HG02870 (cell line): Measurements from ENCODE around the gene CEP78.
"Not testable (repeated sequence)": the region's sequence is repeated elsewhere in the genome, so short reads cannot be mapped to it uniquely, and the experiment has no call there.

ENCODE experiments used
- ATAC-seq: cut with Tn5 transposase; IDR thresholded peaks from one replicate; pipeline ENCODE4 v1.9.1; 2021; ENCODE audit warnings: mild to moderate bottlenecking, moderate library complexity; ENCODE audit not compliant: unreplicated experiment

The CEP78 gene

DNA sequence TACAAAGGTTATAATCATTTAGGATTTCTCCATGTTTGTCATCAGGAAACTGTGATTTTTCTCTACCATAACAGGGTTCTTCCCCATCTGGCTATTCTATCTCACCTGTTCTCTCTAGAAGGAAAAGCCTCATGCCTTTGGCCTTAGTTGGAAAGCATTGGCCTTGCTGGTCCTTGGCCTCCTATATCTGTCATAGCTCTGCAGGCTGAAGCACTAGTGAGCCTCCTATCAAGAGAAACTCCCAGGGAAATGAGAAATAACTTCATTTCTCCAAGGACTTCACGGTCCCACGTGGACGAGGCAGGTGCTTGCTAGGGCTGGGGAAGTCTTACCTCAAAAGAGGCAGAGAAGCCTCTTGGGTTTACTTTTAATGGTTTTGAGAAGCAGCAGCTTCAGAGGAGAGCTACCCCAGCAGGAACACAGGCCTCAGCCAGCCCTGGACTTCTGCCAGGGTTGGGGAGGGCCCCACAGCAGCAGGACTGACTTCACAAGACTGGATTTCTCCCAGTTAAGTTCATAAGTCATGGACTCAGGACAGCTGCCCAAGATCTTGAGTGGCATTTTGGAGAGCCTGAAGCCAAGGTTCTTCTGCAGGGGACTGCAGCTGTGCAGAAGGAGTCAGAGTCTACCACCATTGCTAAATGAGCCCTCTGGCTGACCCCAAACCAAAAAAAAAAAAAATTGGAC lies 45.2 kb downstream of the CEP78 start:
- ATAC-seq = no peak

DNA sequence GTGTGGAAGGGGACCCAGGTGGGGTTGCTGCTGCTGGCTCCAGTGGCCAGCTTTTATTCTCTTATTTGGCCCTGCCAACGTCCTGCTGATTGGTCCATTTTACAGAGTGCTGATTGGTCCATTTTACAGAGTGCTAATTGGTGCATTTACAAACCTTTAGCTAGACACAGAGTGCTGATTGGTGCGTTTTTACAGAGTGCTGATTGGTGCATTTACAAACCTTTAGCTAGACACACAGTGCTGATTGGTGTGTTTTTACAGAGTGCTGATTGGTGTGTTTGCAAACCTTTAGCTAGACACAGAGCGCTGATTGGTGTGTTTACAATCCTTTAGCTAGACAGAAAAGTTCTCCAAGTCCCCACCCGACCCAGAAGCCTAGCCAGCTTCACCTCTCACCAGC lies 48.3 kb downstream of the CEP78 start:
- not testable (repeated sequence) for ATAC-seq

DNA sequence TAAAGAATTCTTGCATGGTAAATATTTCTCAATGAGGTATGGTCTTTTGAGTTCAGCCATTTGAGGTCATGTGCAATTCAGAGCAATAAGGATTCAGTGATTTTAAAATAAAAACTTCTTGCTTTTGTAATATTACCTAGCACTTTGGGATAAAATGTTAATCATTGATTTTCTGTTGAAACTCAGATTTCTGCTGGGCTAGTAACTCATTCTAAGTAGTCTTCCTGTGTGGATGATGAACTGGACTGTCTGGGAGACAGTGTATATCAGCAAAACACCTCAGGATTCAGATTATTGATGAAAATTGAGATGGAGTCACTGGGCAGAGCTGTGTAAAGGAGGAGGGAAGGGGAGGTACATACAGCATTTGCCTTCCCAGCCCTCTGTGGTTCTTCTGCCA lies 50.2 kb downstream of the CEP78 start:
- ATAC-seq = no peak

DNA sequence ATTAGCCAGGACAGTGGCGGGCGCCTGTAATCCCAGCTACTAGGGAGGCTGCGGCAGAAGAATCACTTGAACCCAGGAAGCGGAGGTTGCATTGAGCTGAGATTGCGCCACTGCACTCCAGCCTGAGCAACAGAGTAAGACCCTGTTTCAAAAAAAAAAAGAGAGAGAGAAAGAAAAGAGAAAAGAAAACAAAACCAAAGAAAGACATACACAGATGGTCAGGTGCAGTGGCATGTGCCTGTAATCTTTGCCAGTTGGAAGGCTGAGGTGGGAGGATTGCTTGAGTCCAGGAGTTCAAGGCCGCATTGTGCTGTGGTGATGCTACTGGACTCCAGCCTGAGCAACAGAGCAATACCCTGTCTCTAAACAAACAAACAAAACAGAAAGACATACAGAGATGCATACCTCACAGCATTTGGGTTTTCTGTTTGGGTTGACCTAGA lies 51.1 kb downstream of the CEP78 start:
- no peak for ATAC-seq

DNA sequence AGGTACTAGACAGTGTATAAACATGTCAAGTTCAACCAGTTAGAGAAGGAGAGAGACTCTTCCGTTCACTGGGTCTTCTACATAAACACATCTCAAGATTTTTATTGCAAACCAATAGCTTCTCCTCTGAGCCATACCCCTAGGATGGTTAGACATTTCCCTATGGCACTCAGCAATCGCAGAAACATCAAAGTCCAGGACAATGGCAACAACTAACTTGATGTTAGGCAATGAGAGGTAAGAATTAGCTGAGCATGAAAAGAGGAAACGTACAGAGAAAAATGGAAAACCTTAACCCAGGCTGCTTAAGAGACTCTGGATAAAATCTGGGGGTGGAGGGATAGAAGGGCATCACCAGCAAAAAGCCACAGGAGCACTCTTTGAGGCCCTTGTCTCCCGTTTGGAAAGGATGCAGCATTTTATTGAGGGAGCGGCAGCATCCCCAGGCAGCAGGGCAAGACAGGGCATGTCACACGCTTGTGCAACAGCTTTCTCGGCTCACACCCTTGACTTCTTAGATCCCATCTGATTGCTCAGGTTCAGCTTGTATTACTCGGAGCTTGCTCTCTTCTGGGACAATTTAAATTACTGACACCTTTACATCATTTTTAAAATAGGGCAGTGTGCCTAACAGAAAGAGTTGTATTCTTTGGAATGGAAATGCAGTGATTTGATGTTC lies 52.5 kb downstream of the CEP78 start:
- no peak for ATAC-seq

DNA sequence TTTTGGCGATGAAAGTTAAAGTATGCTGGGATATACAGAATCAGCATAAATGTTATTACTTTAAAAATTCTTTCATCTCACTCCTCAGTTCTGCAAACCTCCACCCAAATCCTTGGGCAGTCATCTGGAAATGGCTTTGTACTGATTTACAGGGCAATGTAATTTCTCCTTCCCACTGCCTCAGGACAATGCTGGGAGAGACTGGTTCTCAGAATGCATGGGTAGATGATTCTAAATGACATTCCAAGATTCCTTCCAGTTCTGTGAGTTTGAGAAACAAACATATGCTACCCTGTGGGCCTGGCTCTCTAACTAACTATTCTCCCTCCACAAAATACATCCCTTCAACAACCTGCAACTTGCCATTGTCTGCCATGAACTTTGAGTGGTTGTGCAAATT lies 53.6 kb downstream of the CEP78 start:
- ATAC-seq = no peak

DNA sequence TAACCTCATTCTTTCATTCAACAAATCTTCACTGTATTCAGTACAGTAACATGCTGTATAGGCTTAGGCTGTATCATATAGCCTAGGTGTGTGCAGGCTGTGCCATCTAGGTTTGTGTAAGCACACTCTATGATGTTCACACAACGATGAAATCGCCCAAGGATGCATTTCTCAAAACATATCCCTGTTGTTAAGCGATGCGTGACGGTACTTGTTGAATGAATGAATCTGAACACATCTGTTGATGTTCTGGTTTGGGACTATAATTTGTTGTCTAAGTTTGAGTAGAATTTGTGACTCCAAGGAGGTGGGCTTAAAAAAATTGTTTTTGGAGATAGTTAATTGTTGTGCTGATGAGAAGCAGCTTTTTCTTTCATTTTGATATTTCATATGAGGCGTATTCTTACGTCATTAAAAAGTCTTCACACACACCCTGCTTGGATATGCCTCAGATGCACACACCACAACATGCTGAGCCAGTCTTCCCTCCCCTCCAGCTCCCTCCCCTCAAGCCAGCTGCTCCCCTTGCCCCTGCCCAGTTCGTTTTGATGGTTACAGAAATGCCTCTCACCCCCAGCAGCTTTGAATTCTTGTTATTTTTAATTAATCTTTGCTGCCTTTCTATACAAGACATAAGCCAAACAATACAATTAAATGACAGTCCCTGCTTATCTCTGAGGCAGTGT lies 55.5 kb downstream of the CEP78 start:
- no peak for ATAC-seq

DNA sequence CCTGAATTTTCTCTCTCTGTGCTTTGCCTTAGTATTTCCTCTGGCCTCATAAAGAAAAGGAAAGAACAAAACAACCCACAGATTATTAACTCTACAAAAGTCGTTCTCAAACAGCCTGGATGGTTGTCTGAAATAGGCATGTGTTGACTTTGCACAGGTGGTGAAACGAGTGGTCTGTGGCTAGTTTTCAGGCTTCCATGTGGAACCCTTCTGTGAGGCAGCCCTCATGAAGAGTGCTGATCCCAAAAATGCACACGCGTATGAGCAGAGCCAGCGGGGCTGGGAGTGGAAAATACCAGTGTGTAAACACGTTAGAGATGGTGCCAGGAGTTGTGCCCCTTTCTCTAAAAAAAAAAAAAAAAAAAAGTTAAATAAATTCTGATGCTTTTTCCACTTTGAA lies 56.2 kb downstream of the CEP78 start:
- ATAC-seq = no peak

DNA sequence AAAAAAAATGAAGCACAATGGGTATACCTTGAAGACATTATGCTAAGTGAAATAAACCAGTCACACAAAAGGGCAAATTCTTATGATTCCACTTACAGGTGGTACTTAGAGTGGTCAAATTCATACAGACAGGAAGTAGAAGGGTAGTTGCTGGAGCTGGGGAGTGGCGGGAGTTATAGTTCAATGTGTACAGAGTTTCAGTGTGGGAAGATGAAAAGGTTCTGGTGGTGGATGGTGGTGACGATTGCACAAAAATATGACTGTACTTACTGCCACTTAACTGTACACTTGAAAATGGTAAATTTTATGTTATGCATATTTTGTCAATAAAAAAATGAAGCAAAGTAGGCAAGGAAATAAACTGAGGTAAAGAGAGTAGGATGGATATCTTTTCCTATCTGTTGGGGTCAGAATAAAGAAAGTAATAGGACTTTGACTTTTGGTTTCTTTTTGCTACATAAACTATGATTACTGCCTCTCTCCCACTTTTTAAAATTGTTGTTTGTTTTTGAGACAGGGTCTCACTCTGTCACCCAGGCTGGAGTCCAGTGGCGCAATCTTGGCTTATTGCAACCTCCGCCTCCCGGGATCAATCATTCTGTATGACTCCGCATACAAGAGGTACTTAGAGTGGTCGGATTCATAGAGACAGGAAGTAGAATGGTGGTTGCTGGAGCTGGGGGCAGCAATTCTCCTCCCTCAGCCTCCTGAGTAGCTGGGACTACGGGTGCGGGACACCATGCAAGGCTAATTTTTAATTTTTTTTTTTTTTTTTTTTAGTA lies 57.0 kb downstream of the CEP78 start:
- no peak for ATAC-seq

DNA sequence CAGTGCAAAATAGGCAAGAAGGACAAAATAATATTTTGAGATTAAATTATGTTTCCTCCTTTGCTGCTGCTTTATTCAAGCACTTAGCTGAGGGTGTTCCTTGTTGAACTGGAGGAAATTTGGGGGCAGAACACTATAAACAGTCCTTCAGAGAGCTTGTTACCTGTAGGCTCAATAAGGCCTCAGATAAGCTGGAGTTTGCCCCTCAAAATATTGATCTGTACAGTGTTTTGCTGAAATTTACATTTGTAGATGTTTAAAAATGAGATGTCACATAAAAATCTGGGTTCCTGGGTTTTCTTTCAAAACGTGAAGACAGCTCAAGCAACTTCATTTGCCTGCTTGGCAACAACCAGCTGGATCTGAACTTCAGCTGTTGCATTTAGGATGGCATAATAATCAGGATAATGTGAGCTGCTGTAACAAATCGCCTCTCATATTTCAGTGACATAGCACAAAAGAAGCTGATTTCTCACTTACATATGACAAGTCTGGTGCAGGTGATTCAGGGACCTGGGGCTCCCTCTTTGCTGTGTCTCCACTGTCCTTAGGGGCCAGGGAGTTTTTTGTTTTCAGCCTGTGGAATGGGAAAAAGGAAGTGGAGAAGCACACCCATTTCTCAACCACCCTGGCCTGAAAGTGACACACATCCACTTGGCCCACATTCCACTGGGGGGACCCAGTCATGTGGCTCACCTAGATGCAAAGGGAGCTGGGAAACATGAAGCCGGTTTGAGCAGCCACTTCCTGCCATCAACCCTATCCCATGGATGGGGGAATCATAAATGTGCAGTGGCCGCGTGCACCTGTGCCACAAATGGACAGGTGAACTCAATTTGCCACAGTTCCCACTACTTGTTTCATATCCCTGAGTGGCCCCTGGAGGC lies 58.7 kb downstream of the CEP78 start:
- no peak for ATAC-seq

DNA sequence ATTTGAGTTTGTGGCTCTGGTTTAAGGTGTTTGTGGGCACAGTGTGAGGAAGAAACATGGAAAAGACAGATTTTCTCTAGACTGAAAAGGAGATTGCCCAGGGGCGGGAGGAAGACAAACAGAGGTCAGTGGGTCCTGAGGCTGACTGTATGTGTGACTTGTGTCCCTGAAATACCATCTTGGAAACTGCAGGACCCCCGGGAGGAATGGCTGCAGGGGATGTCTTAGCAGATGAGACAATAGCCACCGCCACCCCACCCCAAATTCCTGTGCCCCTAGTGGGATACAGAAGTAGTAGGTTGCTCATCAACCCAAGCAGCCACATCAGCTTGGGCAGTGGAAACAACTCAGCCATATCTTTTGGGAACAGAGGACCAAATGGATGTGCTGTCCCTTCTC lies 59.3 kb downstream of the CEP78 start:
- ATAC-seq = no peak

DNA sequence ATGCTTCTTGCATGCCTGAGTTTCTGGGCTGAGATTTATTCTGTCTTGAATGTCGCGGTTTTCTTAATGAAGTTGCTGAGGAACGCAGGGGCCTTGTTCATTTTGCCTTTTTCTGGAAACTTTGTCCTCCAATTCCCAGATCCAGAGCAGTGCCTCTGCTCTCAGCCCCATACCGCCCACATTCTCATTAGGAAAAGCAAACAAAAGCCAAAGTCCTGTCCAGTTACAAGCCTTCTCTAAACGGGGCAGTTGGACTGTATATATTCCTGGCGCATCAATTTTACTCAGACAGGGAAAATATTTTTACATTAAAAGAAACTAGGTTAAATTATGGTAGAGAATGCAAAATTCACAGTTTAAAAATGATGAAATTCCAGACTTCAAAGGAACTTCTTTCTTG lies 59.9 kb downstream of the CEP78 start:
- ATAC-seq = no peak

DNA sequence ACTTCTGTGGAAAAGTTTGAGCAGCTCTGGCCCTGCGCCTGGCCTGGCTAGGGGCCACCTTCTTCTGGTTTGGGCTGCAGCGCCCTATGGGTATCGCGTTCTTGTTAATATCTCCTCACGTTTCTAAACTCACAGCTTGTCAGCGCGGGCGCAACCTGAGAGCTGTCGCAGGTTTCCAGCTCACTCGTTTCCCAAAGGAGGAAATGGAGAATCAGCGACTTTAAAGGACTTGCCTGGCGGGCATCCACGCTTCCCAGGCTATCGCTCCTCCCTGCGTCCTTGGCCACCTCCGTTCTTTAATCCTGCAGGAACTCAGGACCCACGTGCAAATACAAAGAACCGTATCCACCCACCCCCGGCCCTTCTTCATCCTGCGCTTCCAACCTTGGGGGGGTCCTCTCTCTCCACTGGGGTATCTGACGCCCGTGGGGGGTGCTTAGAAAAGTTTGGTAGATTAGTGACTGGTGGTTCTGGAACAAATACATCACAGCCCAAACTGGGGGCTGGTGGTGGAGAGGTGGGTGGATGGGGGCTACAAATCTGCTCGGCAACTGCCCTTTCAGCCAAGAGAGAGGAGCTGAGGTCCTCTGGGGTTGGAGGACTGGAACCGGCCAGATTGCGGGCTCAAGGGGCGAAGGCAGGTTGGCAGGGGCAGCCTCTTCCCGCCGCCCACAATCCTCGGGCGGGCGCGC lies 60.5 kb downstream of the CEP78 start:
- ATAC-seq = no peak

DNA sequence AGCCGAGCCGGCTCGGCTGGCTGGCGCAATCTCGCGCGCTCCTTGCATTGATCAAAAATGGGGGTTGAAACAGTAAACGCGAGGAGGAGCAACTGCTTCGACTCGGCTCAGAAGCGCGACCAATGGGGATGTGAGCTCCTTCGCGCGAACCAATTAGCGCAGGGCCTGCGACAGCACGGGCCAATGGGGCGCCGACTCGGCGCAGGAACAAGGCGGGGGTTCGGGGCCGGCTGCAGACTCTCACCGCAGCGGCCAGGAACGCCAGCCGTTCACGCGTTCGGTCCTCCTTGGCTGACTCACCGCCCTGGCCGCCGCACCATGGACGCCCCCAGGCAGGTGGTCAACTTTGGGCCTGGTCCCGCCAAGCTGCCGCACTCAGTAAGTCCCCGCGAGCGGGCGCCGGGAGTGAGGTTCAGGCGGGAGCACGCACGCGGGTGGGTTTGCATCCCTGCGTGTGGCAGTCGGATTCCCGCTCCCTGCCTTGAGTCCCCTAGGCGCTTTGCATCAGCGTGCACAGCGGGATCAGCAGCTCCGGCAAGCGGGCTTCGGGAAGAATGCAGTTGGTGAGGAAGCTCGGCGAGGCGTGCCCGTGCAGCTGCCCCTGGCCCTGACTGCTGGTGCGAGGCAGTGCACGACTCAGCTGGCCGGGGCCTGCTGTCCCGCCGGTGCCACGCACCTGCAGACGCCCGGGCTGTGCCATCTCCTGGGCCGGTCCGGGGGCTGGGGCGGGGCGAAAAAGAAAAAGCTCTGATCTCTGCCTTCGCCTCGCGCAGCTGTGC lies 61.2 kb downstream of the CEP78 start, which contains the start of gene PSAT1:
Gene PSAT1 (plus strand): TSS at position 233 of the 779 bp plus-strand sequence. CDS start 86 bp downstream, at position 319.
- peak; percentile 98 for ATAC-seq

DNA sequence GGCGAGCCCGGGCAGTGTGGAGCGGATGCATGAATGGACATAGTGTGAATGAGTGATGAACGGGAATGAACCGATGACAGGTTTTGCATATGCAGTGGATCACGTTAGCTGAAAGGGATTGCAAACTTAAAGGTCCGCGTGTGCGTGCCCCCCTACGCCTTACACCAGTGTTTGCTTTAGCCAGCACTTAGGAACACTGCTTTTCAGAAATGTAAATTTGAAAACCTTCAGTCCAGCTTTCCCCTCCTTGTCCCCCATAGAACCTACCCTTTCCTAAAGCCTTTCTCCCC lies 61.7 kb downstream of the CEP78 start:
- no peak for ATAC-seq

DNA sequence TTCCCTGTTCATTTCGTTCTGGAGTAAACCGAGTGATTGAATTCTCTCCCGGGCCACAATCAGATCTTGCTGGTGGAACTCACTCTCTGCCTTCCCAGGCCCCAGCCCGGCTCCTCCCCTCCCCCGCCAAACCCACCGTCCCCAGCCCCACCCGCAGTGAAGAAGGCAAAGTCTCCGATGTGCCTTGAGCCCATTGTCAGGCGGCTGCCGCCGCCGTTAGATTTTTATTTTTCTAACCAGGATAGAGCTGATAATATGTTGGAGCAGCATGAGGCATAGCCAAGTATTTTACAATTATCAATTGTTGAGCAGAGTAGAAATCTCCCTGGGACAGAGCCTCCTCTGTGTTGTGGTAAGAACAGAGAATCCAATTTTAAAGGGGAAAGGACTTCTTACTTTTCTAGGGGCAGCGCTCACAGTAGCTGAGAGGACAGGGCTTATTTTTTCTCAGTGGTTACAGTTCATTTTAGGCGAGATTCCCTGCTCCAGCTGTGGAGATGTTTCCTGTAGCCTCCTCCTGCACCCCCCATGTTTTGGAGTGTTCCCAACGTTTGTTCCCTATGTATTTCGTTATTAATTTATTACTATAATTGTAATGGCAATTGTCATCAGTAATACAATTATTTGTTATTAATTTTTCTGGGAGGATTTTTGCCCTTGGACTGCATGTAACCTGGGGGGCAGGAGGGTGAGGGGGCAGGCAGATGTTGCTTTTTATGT lies 62.3 kb downstream of the CEP78 start:
- no peak for ATAC-seq

DNA sequence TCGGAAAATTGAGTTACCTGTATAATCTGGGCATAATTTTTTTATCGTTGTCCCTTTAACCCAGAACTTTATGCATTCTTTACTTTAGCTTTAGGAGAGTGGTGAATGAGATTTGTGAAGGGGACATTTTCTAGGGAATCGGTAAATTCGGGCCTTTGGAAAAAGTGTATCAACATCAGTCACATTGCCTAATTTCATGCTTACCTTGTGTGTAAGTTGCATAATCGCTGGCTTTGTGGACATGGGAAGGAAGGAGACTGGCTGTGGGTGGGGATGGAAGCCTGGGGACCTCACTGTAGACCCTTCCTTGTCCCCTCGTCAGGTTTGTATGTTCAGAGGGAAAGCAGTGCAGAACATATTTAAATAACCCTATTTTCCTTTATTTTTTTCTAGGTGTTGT lies 64.3 kb downstream of the CEP78 start:
- no peak for ATAC-seq

DNA sequence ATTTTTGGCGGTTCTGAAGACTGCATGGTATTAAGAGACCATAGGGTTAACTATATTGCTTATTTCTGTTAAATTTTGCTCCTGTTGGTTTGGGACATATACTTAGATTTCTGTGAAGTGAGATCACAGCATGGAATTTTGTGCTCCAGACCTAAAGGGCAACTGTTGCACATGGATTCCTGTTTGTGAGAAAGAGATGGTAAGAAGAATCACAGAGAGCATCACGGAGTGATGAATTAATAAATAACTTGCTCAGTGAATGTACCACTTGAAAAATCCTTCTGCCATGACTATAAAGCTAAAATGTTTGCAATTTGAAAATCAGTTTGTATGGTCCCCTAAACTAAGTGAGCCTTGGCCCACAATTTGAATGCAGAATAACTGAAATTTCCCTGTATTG lies 65.6 kb downstream of the CEP78 start:
- ATAC-seq = no peak
